ENCODE data around the gene YJEFN3.

The YJEFN3 gene

GRCh38 chr19:19485161-19485997, 43.3 kb upstream of the YJEFN3 start:
- H3K27ac ChIP-seq (ENCODE audit: low read length) = peak overlapping the region; percentile 44
- H3K9ac ChIP-seq (ENCODE audit: low read length) = no peak overlapping the region

DNA sequence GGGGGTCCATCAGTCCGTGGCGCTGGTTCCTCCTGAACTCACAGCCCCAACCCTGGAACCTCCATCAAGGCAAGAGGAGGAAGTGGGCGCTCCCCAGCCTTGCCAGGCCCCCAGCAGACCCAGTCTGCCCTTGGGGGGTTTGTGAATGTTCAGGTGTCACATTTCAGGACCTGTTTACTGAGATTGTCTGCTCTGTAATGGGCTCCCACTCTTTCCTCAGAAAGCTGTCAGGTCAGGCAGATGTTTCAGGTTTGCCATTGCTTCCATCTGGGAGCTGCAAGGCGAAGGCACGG, 42.8 kb upstream of the YJEFN3 start:
- peak overlapping the region; percentile 44 for H3K27ac ChIP-seq (ENCODE audit: low read length)
- H3K9me3 ChIP-seq (ENCODE audit: insufficient read depth, low read length) = no peaks in the 10 kb centered on the region
- no peak overlapping the region for H2AFZ ChIP-seq (ENCODE audit: low read depth, low read length)
- H3K4me2 ChIP-seq (ENCODE audit: low read length) = no peak overlapping the region
- H3K36me3 ChIP-seq (replicated peaks; ENCODE audit: low read depth, low read length) = peaks cover 5% of the 10 kb centered on the region
- H4K20me1 ChIP-seq (ENCODE audit: insufficient read depth, low read length) = peaks cover 25% of the 10 kb centered on the region
- TF ChIP-seq CTCF (IDR thresholded peaks at IDR 0.05; ENCODE audit: low read depth, low read length) (no peak), EZH2phosphoT487 (IDR thresholded peaks at IDR 0.05; ENCODE audit: low read depth) (no peak)
- H3K79me2 ChIP-seq (ENCODE audit: low read length) = peaks cover 75% of the 10 kb centered on the region
- no peaks in the 10 kb centered on the region for H3K27me3 ChIP-seq (ENCODE audit: low read depth, low read length)
- H3K9ac ChIP-seq (ENCODE audit: low read length) = no peak overlapping the region
- peaks cover 52% of the 10 kb centered on the region for H3K4me1 ChIP-seq (ENCODE audit: low read length)
- H3K4me3 ChIP-seq (ENCODE audit: low read length) = no peak overlapping the region

More at GRCh38 chr19:19485161-19485997, 43.3 kb upstream of the YJEFN3 start:
- no peak for TF ChIP-seq CTCF (IDR thresholded peaks at IDR 0.05; ENCODE audit: low read depth, low read length)
- no peak for TF ChIP-seq EZH2phosphoT487 (IDR thresholded peaks at IDR 0.05; ENCODE audit: low read depth)
- Histone ChIP-seq H3K79me2 (ENCODE audit: low read length) (peaks cover 76% of the 10 kb centered on the region), H4K20me1 (ENCODE audit: insufficient read depth, low read length) (peaks cover 31% of the 10 kb centered on the region), H3K9me3 (ENCODE audit: insufficient read depth, low read length) (no peaks in the 10 kb centered on the region), H3K4me2 (ENCODE audit: low read length) (peak overlapping the region; percentile 36), H3K36me3 (replicated peaks; ENCODE audit: low read depth, low read length) (peaks cover 3% of the 10 kb centered on the region), H3K4me3 (ENCODE audit: low read length) (no peak overlapping the region), H3K4me1 (ENCODE audit: low read length) (peaks cover 57% of the 10 kb centered on the region), H2AFZ (ENCODE audit: low read depth, low read length) (no peak overlapping the region), H3K27me3 (ENCODE audit: low read depth, low read length) (no peaks in the 10 kb centered on the region)

GRCh38 chr19:19486343-19487076, 42.2 kb upstream of the YJEFN3 start:
- Histone ChIP-seq H3K4me3 (ENCODE audit: low read length) (no peak overlapping the region), H3K27ac (ENCODE audit: low read length) (no peak overlapping the region), H3K9me3 (ENCODE audit: insufficient read depth, low read length) (no peaks in the 10 kb centered on the region), H4K20me1 (ENCODE audit: insufficient read depth, low read length) (peaks cover 21% of the 10 kb centered on the region), H2AFZ (ENCODE audit: low read depth, low read length) (no peak overlapping the region), H3K79me2 (ENCODE audit: low read length) (peaks cover 75% of the 10 kb centered on the region), H3K9ac (ENCODE audit: low read length) (no peak overlapping the region), H3K4me2 (ENCODE audit: low read length) (no peak overlapping the region), H3K36me3 (replicated peaks; ENCODE audit: low read depth, low read length) (peaks cover 6% of the 10 kb centered on the region), H3K4me1 (ENCODE audit: low read length) (peaks cover 46% of the 10 kb centered on the region), H3K27me3 (ENCODE audit: low read depth, low read length) (no peaks in the 10 kb centered on the region)
- TF ChIP-seq CTCF (IDR thresholded peaks at IDR 0.05; ENCODE audit: low read depth, low read length) (no peak), EZH2phosphoT487 (IDR thresholded peaks at IDR 0.05; ENCODE audit: low read depth) (no peak)
